Effector memory CD8-positive, alpha-beta T cell (primary cell): ENCODE data around the gene LMO1.

Source experiments
- ATAC-seq: fragments of 150-1000 bp; cut with Tn5 transposase; replicated peaks from 2 replicates; pipeline ENCODE4 v1.10.0; 2021; ENCODE audit warnings: mild to moderate bottlenecking, moderate library complexity
- DNase-seq, 3 experiments: peaks; one replicate each; pipeline ENCODE4 v3.0.0; 2021
- H3K27ac Mint-ChIP-seq, 2 donors: one replicate each; pipeline ENCODE4 v1.8.0; 2022; ENCODE audit warnings: mild to moderate bottlenecking in 2 of 2, mixed read lengths in 2 of 2, moderate library complexity in 2 of 2
- H3K27me3 Mint-ChIP-seq, 2 donors: one replicate each; pipeline ENCODE4 v1.8.0; 2022; ENCODE audit warnings: mixed read lengths in 2 of 2
- H3K36me3 Mint-ChIP-seq: one replicate; pipeline ENCODE4 v1.8.0; 2022; ENCODE audit warnings: mild to moderate bottlenecking, moderate library complexity, mixed read lengths; ENCODE audit not compliant: insufficient read depth
- H3K4me1 Mint-ChIP-seq, 2 donors: one replicate each; pipeline ENCODE4 v1.8.0; 2022; ENCODE audit warnings: low read depth in 2 of 2, mixed read lengths in 2 of 2
- H3K4me3 Mint-ChIP-seq, 2 donors: one replicate each; pipeline ENCODE4 v1.8.0; 2022; ENCODE audit warnings: mild to moderate bottlenecking in 2 of 2, mixed read lengths in 2 of 2, moderate library complexity in 2 of 2
- H3K9me3 Mint-ChIP-seq, 2 donors: one replicate each; pipeline ENCODE4 v1.8.0; 2022; ENCODE audit warnings: mixed read lengths in 2 of 2

LMO1 gene

DNA sequence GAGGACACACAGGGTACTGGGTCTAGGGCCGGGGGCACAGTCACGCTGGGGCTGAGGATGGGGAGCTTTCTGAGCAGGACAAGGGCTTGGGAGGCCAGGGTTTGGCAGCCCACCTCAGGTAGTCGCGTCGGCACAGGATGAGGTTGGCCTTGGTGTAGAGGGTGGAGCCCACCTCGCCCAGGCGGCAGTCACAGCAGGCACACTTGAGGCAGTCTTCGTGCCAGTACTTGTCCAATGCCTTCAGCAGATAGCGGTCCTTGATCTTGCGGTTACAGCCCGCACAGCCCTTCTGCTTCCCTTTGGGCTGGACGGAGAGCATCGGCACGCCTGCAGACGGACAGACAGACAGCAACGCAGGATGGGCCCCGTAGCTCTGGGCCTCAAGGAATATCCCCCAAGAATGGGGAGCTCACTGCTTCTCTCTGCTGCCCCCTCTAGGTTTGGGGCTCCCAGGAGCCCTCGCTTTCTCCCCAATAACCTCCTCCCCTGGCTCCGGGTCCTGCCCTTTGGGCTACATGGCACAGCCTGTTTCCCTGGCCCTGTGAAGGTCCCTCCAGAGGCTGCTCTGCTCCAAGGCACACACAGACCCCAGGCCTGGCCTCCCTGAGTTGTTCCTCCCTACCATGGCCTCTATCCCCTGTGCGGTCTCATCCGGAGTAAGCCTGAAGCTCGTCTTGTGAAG lies 33.4 kb downstream of the LMO1 start:
- Mint-ChIP-seq H3K9me3 (no peaks in the 10 kb centered on the region), H3K27ac (no peak overlapping the region), H3K36me3 (peaks cover 7% of the 10 kb centered on the region), H3K4me1 (peaks cover 8 to 15% of the 10 kb centered on the region in 2 donors), H3K4me3 (no peak overlapping the region), H3K27me3 (peaks cover 0 to 20% of the 10 kb centered on the region in 2 donors)
- DNase-seq (no peak), ATAC-seq (no peak)

GRCh38 chr11:8229299-8230177 lies 34.1 kb downstream of the LMO1 start:
- Mint-ChIP-seq H3K36me3 (peaks cover 10% of the 10 kb centered on the region), H3K27me3 (peaks cover 0 to 22% of the 10 kb centered on the region in 2 donors), H3K4me3 (no peak overlapping the region), H3K27ac (no peak overlapping the region), H3K9me3 (no peaks in the 10 kb centered on the region), H3K4me1 (peaks cover 4 to 8% of the 10 kb centered on the region in 2 donors)
- ATAC-seq (no peak), DNase-seq (no peak)

DNA sequence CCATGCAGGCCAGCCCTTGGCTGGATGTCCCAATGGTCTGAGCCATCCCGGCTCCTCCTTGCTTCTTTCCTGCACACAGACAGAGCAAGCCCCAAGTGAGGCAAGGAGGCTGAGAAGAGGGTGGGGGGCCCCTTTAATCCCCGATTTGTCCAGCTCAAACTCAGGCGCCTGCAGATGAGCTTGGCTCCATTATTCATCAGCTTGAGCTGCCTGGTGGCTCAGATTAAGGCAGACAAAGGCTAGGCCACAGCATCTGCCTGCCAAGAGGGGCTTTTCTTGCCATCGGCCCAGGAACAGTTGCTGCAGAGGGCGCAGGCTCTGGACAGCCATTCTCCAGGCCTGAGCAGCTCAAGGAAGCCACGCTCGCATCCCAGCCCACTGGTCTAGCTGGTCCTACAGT lies 35.4 kb downstream of the LMO1 start:
- H3K4me1 Mint-ChIP-seq = peaks cover 3% of the 10 kb centered on the region in 2 donors

DNA sequence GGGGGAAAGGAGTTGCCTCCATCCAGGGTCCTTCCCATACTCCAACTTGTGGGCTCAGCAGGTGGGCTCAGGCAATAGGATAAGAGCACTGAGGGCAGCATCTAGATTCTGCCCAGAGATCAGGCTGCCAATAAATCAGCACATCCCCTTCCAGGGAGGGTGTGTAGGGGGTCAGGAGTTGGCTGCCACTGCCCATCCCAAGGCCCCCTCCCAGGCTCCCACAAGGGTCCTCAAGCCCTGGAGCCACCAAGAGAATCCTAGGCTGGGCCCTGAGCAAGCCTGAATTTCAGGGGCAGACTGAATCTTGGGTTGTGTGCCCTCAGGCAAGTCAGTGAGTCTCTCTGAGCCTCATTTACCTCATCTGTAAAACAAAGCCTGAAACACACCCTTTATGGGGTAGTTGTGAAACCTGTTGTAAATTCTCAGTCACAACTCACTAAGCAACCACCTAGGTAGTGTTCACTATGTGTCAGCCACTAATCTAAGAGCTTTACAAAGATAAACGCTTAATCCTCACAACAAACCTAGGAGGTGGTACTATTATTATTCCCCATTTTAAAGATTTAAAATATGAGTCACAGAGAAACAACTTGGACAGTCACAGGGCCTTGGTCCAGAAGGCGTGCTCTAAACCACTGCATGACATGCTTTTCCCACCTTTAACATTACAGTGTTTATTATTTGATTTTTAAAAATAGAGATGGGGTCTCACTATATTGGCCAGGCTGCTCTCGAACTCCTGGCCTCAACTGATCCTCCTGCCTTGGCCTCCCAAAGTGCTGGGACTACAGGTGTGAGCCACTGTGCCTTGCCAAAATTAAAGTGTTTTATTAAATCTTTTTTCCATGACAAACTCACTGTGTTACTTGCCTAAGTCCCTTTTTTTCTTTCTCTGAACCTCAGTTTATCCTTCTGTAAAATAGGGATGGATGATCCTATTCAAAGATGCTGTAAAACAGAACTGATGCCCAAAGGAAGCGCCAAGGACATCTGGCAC lies 36.2 kb downstream of the LMO1 start:
- H3K27ac Mint-ChIP-seq = no peak overlapping the region
- peaks cover 3 to 5% of the 10 kb centered on the region in 2 donors for H3K4me1 Mint-ChIP-seq
- ATAC-seq (no peak), DNase-seq (no peak)
- peaks cover 0 to 29% of the 10 kb centered on the region in 2 donors for H3K27me3 Mint-ChIP-seq
- no peaks in the 10 kb centered on the region for H3K9me3 Mint-ChIP-seq
- no peak overlapping the region for H3K4me3 Mint-ChIP-seq
- peaks cover 12% of the 10 kb centered on the region for H3K36me3 Mint-ChIP-seq

More for the DNA sequence above, 35.4 kb downstream of the LMO1 start:
- DNase-seq (no peak), ATAC-seq (no peak)
- H3K4me3 Mint-ChIP-seq = no peak overlapping the region
- H3K9me3 Mint-ChIP-seq = no peaks in the 10 kb centered on the region
- H3K27me3 Mint-ChIP-seq = peaks cover 0 to 30% of the 10 kb centered on the region in 2 donors
- H3K27ac Mint-ChIP-seq = no peak overlapping the region
- H3K36me3 Mint-ChIP-seq = peaks cover 11% of the 10 kb centered on the region

DNA sequence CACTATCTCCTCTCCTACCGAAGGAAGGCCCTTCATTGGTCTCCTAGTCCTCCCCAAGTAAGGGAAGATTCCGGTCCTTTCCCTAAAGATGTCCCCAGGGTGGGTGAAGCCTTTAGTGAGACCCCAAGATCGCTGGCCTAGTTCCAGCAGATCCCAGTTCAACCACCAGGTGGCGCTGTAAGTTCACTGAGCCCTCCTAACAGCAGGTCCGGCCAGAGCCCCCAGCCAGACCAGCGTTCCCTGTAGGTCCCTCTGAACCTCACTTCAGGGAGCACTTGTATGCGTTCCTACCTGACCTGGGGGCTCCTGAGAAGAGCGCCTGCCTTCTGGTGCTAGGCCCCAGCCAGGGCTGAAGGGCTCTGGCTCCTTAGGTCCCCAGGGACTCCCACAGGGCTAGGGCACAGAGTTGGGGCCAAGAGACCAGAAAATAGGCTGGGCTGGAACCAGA lies 38.1 kb downstream of the LMO1 start:
- DNase-seq = peak; percentile 51 to 66 (median 55)
- no peaks in the 10 kb centered on the region for H3K9me3 Mint-ChIP-seq
- H3K27ac Mint-ChIP-seq = no peak overlapping the region
- ATAC-seq = peak; percentile 48
- H3K36me3 Mint-ChIP-seq = peaks cover 12% of the 10 kb centered on the region
- H3K4me1 Mint-ChIP-seq = peaks cover 3 to 6% of the 10 kb centered on the region in 2 donors
- peaks cover 0 to 24% of the 10 kb centered on the region in 2 donors for H3K27me3 Mint-ChIP-seq
- H3K4me3 Mint-ChIP-seq = no peak overlapping the region

DNA sequence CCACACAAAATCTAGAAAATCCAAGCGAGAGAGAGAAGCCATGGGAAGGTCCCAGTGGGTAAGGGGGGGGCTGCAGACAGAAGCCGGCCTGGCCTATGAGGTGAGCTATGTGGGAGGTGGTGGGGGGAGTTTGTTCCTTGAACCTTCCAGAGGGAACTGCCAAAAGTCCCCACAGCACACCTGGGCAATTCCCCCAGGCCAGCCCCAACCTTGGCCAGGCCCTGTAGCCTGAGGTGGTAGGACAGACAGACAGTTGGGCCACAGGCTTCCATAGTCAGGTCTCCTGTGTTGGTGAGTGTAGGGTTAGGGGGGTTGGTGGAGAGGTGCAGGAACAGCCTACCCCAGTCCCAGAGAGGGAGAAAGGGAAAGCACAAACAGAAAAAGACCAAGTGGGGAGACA lies 39.0 kb downstream of the LMO1 start:
- DNase-seq (no peak), ATAC-seq (no peak)
- Mint-ChIP-seq H3K27me3 (peaks cover 0 to 23% of the 10 kb centered on the region in 2 donors), H3K4me1 (peaks cover 3 to 6% of the 10 kb centered on the region in 2 donors), H3K27ac (no peak overlapping the region), H3K9me3 (no peaks in the 10 kb centered on the region), H3K4me3 (no peak overlapping the region), H3K36me3 (peaks cover 12% of the 10 kb centered on the region)

- DNase-seq = no peak
- Mint-ChIP-seq H3K9me3 (no peaks in the 10 kb centered on the region), H3K36me3 (peaks cover 9% of the 10 kb centered on the region), H3K27ac (no peak overlapping the region), H3K4me1 (peaks cover 3 to 6% of the 10 kb centered on the region in 2 donors), H3K4me3 (no peak overlapping the region), H3K27me3 (peaks cover 0 to 23% of the 10 kb centered on the region in 2 donors)
- no peak for ATAC-seq
These were observed 39.5 kb downstream of the LMO1 start for GRCh38 chr11:8224161-8224591.

DNA sequence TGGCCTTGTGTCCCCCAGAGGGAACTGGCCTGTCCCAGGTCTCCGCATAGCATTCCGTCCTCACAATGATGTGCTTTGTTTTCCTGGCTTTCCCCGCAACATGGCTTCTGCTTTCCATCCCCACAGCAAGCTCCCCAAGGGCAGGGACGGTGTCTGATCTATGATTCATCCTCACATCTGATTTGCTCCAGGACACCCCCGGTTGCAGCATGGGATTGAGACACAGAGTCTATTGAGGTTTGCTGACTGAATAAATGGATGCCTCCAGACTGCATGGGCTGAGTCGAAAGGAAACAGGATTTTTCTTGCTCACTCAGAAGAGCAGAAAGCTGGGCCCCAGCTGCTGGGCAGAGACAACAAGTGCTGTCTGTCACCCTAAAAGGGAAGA lies 40.2 kb downstream of the LMO1 start:
- Mint-ChIP-seq H3K27me3 (peaks cover 0 to 30% of the 10 kb centered on the region in 2 donors), H3K27ac (no peak overlapping the region), H3K4me1 (peaks cover 3 to 6% of the 10 kb centered on the region in 2 donors), H3K9me3 (no peaks in the 10 kb centered on the region), H3K36me3 (peaks cover 7% of the 10 kb centered on the region), H3K4me3 (no peak overlapping the region)
- ATAC-seq = no peak
- DNase-seq = no peak

DNA sequence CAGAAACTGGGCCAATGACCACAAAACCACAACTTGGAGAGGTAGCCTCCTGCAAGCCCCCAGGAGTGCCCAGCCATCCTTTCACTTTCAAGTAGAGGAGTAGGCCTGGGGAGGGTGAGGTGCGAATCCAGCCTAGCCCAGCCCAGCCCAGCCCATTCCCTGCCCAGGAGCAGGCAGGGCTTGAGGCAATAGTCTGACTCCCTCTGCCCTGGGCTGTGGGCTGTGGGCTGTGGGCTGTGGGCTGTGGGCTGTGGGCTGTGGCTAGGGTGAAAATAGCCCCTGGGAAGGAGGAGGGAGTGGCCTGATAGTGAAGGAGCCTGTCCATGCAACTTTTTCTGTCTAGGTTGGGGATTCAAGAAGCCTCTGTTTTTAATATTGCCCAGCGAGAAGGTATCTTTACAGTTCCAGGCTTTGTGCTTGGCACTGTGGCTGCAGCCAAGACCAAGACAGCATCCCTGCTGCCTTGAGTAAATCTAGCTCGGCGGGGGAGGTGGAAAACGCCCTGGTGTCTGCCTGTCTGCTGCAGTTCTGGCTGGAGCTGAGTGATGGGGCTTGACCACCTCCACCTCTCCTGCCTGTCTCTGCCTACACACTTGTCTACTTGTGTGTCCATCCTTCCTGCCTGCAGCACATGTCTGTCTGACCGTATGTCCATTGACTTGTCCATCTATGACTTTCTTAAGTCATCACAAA lies 40.7 kb downstream of the LMO1 start:
- DNase-seq (no peak), ATAC-seq (no peak)
- H3K27me3 Mint-ChIP-seq = peaks cover 0 to 35% of the 10 kb centered on the region in 2 donors
- peaks cover 6% of the 10 kb centered on the region for H3K36me3 Mint-ChIP-seq
- H3K27ac Mint-ChIP-seq = no peak overlapping the region
- peaks cover 3 to 6% of the 10 kb centered on the region in 2 donors for H3K4me1 Mint-ChIP-seq
- H3K9me3 Mint-ChIP-seq = no peaks in the 10 kb centered on the region
- no peak overlapping the region for H3K4me3 Mint-ChIP-seq

DNA sequence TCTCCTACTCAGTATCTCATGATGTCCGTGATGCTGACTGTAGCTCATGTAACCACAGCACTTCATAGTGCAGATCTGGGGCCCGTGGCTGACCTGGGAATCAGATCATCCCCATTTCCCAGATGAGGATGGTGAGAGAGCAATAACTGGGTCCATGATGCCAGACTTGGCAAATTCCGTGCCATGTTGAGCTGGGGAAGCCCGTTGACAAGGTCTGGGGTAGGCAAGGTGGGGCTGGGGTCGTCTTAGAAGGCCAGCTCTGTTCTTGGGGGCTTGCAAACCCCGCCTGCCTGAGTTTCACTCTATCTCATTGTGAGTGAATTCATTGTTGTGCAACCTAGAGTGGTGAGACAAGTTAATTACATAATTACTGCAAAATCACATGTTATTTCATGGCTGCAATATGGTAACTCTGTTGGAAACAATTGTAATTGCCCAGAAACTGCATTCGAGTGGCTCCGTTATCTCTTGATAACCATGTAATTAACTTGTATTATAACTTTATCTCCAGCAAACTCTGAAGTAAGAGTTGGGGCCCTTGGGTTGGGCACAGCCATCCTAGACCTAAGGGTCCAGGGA lies 41.7 kb downstream of the LMO1 start:
- H3K4me3 Mint-ChIP-seq = no peak overlapping the region
- no peaks in the 10 kb centered on the region for H3K9me3 Mint-ChIP-seq
- H3K27ac Mint-ChIP-seq = no peak overlapping the region
- DNase-seq (no peak), ATAC-seq (no peak)
- peaks cover 0 to 36% of the 10 kb centered on the region in 2 donors for H3K27me3 Mint-ChIP-seq
- H3K36me3 Mint-ChIP-seq = peaks cover 6% of the 10 kb centered on the region
- H3K4me1 Mint-ChIP-seq = peaks cover 3 to 6% of the 10 kb centered on the region in 2 donors

- no peak overlapping the region for H3K4me3 Mint-ChIP-seq
- H3K27ac Mint-ChIP-seq = no peak overlapping the region
- peaks cover 3 to 6% of the 10 kb centered on the region in 2 donors for H3K4me1 Mint-ChIP-seq
- peaks cover 0 to 36% of the 10 kb centered on the region in 2 donors for H3K27me3 Mint-ChIP-seq
- peaks cover 6% of the 10 kb centered on the region for H3K36me3 Mint-ChIP-seq
- no peaks in the 10 kb centered on the region for H3K9me3 Mint-ChIP-seq
- ATAC-seq = no peak
- DNase-seq = no peak
These were observed 42.5 kb downstream of the LMO1 start for GRCh38 chr11:8221046-8221723.
